ENCODE data around the gene SLC2A4RG. TPM values are rescaled to one million over a fixed set of nuclear protein-coding genes. Genes with fewer than 3 reads are reported as not detected.

The SLC2A4RG gene
- total RNA-seq, 3 donors from 2014 or later (not counting 1 experiment from before 2014, with no cell fraction given): 90.4 to 100 (median 95.5) TPM

- Mint-ChIP-seq H3K9me3 (no peaks in the 10 kb centered on the region), H3K36me3 (no peaks in the 10 kb centered on the region)
- peak overlapping the region; percentile 62 for H3K4me3 ChIP-seq (ENCODE audit: low read length)
These were observed 1.5 kb upstream of the SLC2A4RG start for GRCh38 chr20:63737945-63738686.

GRCh38 chr20:63738687-63739129 lies 868 bp upstream of the SLC2A4RG start:
- no peak for TF ChIP-seq CTCF (IDR thresholded peaks at IDR 0.05)
- peak overlapping the region; percentile 62 for H3K4me3 ChIP-seq (ENCODE audit: low read length)

More at GRCh38 chr20:63737945-63738686, 1.5 kb upstream of the SLC2A4RG start:
- TF ChIP-seq CTCF (IDR thresholded peaks at IDR 0.05): no peak
- Histone ChIP-seq H3K4me1 (ENCODE audit: control insufficient read depth, insufficient read depth, low read length) (peaks cover 61% of the 10 kb centered on the region), H3K27me3 (ENCODE audit: control insufficient read depth, insufficient read depth, low read length) (no peaks in the 10 kb centered on the region), H3K36me3 (ENCODE audit: control insufficient read depth, insufficient read depth, low read length) (peaks cover 35% of the 10 kb centered on the region), H3K9me3 (ENCODE audit: control insufficient read depth, insufficient read depth, low read length) (no peaks in the 10 kb centered on the region), H3K27ac (ENCODE audit: low read length) (peak overlapping the region; percentile 38)
- Mint-ChIP-seq H3K4me3 (peak overlapping the region; percentile 89), H3K4me1 (peaks cover 21 to 46% of the 10 kb centered on the region in 2 donors), H3K27ac (peak overlapping the region in 1 of 2 donors; percentile 40), H3K27me3 (ENCODE audit: low read depth in 2 of 2) (no peaks in the 10 kb centered on the region)
- peak; percentile 10 to 18 (median 11) for ATAC-seq
- DNase-seq: peak in 1 of 2 donors; percentile 66
- 17% methylated on average over 43 of the region's 43 CpGs for WGBS (ENCODE audit: insufficient coverage)
- intact Hi-C loops (cut with micrococcal nuclease): loop anchor here (10.0 kb wide), 1 partner anchor 103 kb away; no protein-coding TSS in a partner anchor

GRCh38 chr20:63740070-63740626 lies 572 bp downstream of the SLC2A4RG start:
- H3K9me3 Mint-ChIP-seq: no peaks in the 10 kb centered on the region
- DNase-seq (peak; percentile 51 to 76), ATAC-seq (peak; percentile 12 to 39 (median 18))
- intact Hi-C loops (cut with micrococcal nuclease): loop anchor here (5.0 kb wide), 1 partner anchor 33 kb away; the partner anchor contains the start of genes ARFRP1 and ZGPAT
- peaks cover 12 to 35% of the 10 kb centered on the region in 2 donors for H3K4me1 Mint-ChIP-seq
- peak overlapping the region; percentile 11 for H3K27ac ChIP-seq (ENCODE audit: low read length)
- H3K36me3 ChIP-seq (ENCODE audit: control insufficient read depth, insufficient read depth, low read length): peaks cover 16% of the 10 kb centered on the region
- no peaks in the 10 kb centered on the region for H3K27me3 ChIP-seq (ENCODE audit: control insufficient read depth, insufficient read depth, low read length)
- peaks cover 53% of the 10 kb centered on the region for H3K4me1 ChIP-seq (ENCODE audit: control insufficient read depth, insufficient read depth, low read length)
- no peaks in the 10 kb centered on the region for H3K9me3 ChIP-seq (ENCODE audit: control insufficient read depth, insufficient read depth, low read length)
- no peaks in the 10 kb centered on the region for H3K27me3 Mint-ChIP-seq (ENCODE audit: low read depth in 2 of 2)
- no peak overlapping the region for H3K27ac Mint-ChIP-seq
- H3K4me3 Mint-ChIP-seq: peak overlapping the region; percentile 47
- TF ChIP-seq CTCF (IDR thresholded peaks at IDR 0.05): no peak
- H3K36me3 Mint-ChIP-seq: no peaks in the 10 kb centered on the region
- peak overlapping the region; percentile 45 for H3K4me3 ChIP-seq (ENCODE audit: low read length)
- under 1% methylated on average over 80 of the region's 80 CpGs for WGBS (ENCODE audit: insufficient coverage)

More at GRCh38 chr20:63738687-63739129, 868 bp upstream of the SLC2A4RG start:
- H3K9me3 Mint-ChIP-seq: no peaks in the 10 kb centered on the region
- H3K27ac ChIP-seq (ENCODE audit: low read length): peak overlapping the region; percentile 36
- peaks cover 61% of the 10 kb centered on the region for H3K4me1 ChIP-seq (ENCODE audit: control insufficient read depth, insufficient read depth, low read length)
- H3K27me3 Mint-ChIP-seq (ENCODE audit: low read depth in 2 of 2): no peaks in the 10 kb centered on the region
- peaks cover 18 to 42% of the 10 kb centered on the region in 2 donors for H3K4me1 Mint-ChIP-seq
- H3K27ac Mint-ChIP-seq: peak overlapping the region in 1 of 2 donors; percentile 40
- no peaks in the 10 kb centered on the region for H3K27me3 ChIP-seq (ENCODE audit: control insufficient read depth, insufficient read depth, low read length)
- intact Hi-C loops (cut with micrococcal nuclease): loop anchor here (10.0 kb wide), 1 partner anchor 104 kb away; no protein-coding TSS in a partner anchor
- no peaks in the 10 kb centered on the region for H3K9me3 ChIP-seq (ENCODE audit: control insufficient read depth, insufficient read depth, low read length)
- DNase-seq (peak in 1 of 2 donors; percentile 67), ATAC-seq (no peak)
- peak overlapping the region; percentile 89 for H3K4me3 Mint-ChIP-seq
- WGBS (ENCODE audit: insufficient coverage): 41% methylated on average over 26 of the region's 26 CpGs
- peaks cover 29% of the 10 kb centered on the region for H3K36me3 ChIP-seq (ENCODE audit: control insufficient read depth, insufficient read depth, low read length)
- no peaks in the 10 kb centered on the region for H3K36me3 Mint-ChIP-seq

Data from natural killer cell (primary cell).